ENCODE measurements around the gene C1QTNF3. TPM values are rescaled to one million over a fixed set of nuclear protein-coding genes. Genes with fewer than 3 reads are reported as not detected.
"Not testable (repeated sequence)": the region's sequence is repeated elsewhere in the genome, so short reads cannot be mapped to it uniquely, and the experiment has no call there.

C1QTNF3 gene
- polyA plus RNA-seq, 1 experiment: 1.2 TPM

- TF ChIP-seq CTCF (IDR thresholded peaks at IDR 0.05; ENCODE audit: low read depth, low read length): no peak
- Histone ChIP-seq H3K4me3 (ENCODE audit: low read depth, low read length) (no peak overlapping the region), H3K27me3 (ENCODE audit: control insufficient read depth, insufficient read depth, low read length) (no peaks in the 10 kb centered on the region), H3K9me3 (ENCODE audit: control insufficient read depth, insufficient read depth, low read length) (no peaks in the 10 kb centered on the region), H3K27ac (ENCODE audit: low read depth, low read length) (no peak overlapping the region)
- ChIA-PET POLR2A (no interaction called here), CTCF (interaction anchor here (1.0 kb wide), 1 partner anchor 43 kb away, joined by 4 read pairs; no protein-coding TSS in a partner anchor)
- no peak for DNase-seq (ENCODE audit: low read depth, low spot score)
Measured at GRCh38 chr5:34012791-34013190, 30.2 kb downstream of the C1QTNF3 start.

GRCh38 chr5:34011536-34011935 lies 31.5 kb downstream of the C1QTNF3 start:
- ChIA-PET CTCF (no interaction called here), POLR2A (no interaction called here)
- H3K27ac ChIP-seq (ENCODE audit: low read depth, low read length): no peak overlapping the region
- H3K9me3 ChIP-seq (ENCODE audit: control insufficient read depth, insufficient read depth, low read length): no peaks in the 10 kb centered on the region
- TF ChIP-seq CTCF (IDR thresholded peaks at IDR 0.05; ENCODE audit: low read depth, low read length): no peak
- H3K27me3 ChIP-seq (ENCODE audit: control insufficient read depth, insufficient read depth, low read length): no peaks in the 10 kb centered on the region
- H3K4me3 ChIP-seq (ENCODE audit: low read depth, low read length): no peak overlapping the region
- no peak for DNase-seq (ENCODE audit: low read depth, low spot score)

GRCh38 chr5:34010146-34010545 lies 32.9 kb downstream of the C1QTNF3 start:
- H3K27ac ChIP-seq (ENCODE audit: low read depth, low read length); H3K4me3 ChIP-seq (ENCODE audit: low read depth, low read length); H3K9me3 ChIP-seq (ENCODE audit: control insufficient read depth, insufficient read depth, low read length); H3K27me3 ChIP-seq (ENCODE audit: control insufficient read depth, insufficient read depth, low read length); CTCF ChIA-PET; DNase-seq (ENCODE audit: low read depth, low spot score); POLR2A ChIA-PET: not testable (repeated sequence)

GRCh38 chr5:34009610-34010009 lies 33.4 kb downstream of the C1QTNF3 start:
- CTCF ChIA-PET: no interaction called here
- POLR2A ChIA-PET: no interaction called here
- DNase-seq (ENCODE audit: low read depth, low spot score): no peak

GRCh38 chr5:34008802-34009201 lies 34.2 kb downstream of the C1QTNF3 start:
- POLR2A ChIA-PET: interaction anchor here (0.6 to 1.5 kb wide), 5 partner anchors 13 to 117 kb away, joined by 3 to 7 read pairs (median 3); partner anchors contain the start of gene ADAMTS12
- H3K27me3 ChIP-seq (ENCODE audit: control insufficient read depth, insufficient read depth, low read length): no peaks in the 10 kb centered on the region
- no peak for DNase-seq (ENCODE audit: low read depth, low spot score)
- H3K27ac ChIP-seq (ENCODE audit: low read depth, low read length): no peak overlapping the region
- no peak for TF ChIP-seq CTCF (IDR thresholded peaks at IDR 0.05; ENCODE audit: low read depth, low read length)
- no peaks in the 10 kb centered on the region for H3K9me3 ChIP-seq (ENCODE audit: control insufficient read depth, insufficient read depth, low read length)
- CTCF ChIA-PET: interaction anchor here (3.9 kb wide), 1 partner anchor 11 kb away, joined by 18 read pairs; no protein-coding TSS in a partner anchor
- H3K4me3 ChIP-seq (ENCODE audit: low read depth, low read length): peak overlapping the region; percentile 77

More at GRCh38 chr5:34009610-34010009, 33.4 kb downstream of the C1QTNF3 start:
- H3K27me3 ChIP-seq (ENCODE audit: control insufficient read depth, insufficient read depth, low read length): no peaks in the 10 kb centered on the region
- H3K27ac ChIP-seq (ENCODE audit: low read depth, low read length): no peak overlapping the region
- H3K9me3 ChIP-seq (ENCODE audit: control insufficient read depth, insufficient read depth, low read length): no peaks in the 10 kb centered on the region
- H3K4me3 ChIP-seq (ENCODE audit: low read depth, low read length): no peak overlapping the region
- no peak for TF ChIP-seq CTCF (IDR thresholded peaks at IDR 0.05; ENCODE audit: low read depth, low read length)
